LHCN-M2 (cell line): ENCODE results near the gene RMC1. TPM values are rescaled to one million over a fixed set of nuclear protein-coding genes. Genes with fewer than 3 reads are reported as not detected.
"Not testable (repeated sequence)": the region's sequence is repeated elsewhere in the genome, so short reads cannot be mapped to it uniquely, and the experiment has no call there.

Experiments used
- DNase-seq: peaks from one replicate; pipeline ENCODE4 v3.0.0-alpha.2; 2012; ENCODE audit warnings: low read depth
- total RNA-seq: library from RNA; depleted of rRNA; stranded (reverse); fragments of >200 nt; gene quantifications from 2 replicates; pipeline ENCODE4 v1.2.3, GENCODE V29; 2014

Gene RMC1
- total RNA-seq, 1 experiment from 2014 or later, result 27.4 TPM

GRCh38 chr18:23495723-23496440 is 7.4 kb upstream of the RMC1 start:
- no peak for DNase-seq

GRCh38 chr18:23498117-23498516 is 5.2 kb upstream of the RMC1 start:
- no peak for DNase-seq

DNA sequence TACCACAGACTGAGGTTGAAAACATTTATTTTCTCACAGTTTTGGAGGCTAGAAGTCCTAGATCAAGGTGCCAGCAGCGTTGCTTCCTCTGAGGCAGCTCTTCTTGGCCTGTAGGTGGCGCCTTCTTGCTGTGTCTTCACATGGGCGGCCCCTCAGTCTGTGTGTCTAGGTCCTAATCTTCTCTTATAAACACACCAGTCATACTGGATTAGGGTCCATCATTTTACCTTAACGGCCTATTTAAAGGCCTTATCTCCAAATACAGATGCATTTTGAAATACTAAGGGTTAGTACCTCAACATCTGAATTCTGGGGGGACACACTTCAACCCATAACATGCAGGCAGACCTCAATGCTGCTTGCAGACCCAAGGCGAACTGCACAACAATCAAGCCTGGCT is 4.4 kb upstream of the RMC1 start:
- peak; percentile 73 for DNase-seq

DNA sequence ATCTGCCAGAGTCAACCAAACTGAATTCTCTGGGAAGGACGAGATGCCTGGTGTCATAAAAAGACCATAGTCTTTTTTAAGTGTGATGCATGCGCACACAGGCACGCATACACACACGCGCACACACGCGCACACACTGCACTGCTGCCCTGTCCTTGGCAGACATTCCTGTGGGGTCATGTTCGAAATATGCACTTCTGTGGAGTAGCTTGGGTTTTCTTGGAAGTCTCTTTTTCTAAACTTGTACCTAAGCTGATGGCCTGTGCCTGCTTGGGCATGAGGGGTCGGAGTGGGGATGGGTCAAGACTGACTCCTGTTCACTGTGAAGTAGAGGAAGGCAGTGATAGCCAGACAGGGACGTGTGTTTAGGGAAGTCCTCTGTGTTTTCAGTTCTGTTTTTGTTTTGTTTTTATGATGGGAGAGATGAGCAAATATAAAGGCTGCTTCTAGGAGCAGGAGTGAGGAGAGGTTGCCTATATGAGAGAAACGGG is 4.0 kb upstream of the RMC1 start:
- peak; percentile 26 for DNase-seq

DNA sequence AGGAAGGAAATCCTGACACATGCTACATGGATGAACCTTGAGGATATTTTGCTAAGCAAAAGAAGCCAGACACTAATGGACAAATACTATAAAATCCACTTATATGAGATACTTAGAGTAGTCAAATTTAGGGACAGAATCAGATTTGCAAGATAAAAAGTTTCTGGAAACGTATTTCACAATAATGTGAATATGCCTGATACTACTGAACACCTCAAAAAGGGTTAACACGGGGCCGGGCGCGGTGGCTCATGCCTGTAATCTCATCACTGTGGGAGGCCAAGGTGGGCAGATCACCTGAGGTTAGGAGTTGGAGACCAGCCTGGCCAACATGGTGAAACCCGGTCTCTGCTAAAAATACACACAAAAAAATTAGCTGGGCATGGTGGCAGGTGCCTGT is 1.7 kb upstream of the RMC1 start:
- DNase-seq, result no peak

- DNase-seq, result no peak
Measured at GRCh38 chr18:23502516-23503037, 734 bp upstream of the RMC1 start.

DNA sequence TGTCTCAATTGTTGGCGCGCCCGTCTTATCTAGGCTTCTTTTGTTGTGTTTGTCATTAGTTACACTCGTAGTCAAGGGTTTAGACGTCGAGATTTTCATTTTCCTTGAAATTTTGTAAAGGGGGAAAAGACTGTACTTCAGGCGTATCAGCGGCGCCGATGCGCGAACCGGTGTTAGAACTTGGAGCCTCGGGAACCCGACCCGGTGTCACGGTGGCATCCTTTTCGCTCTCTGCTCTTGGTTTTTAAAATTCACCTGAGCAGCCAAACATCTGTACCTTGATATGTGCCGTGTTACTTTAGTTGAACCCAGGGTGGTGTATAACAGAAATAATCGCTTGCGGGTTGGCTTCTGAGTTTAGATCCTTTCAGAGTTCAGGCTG is 643 bp downstream of the RMC1 start:
- no peak for DNase-seq

- DNase-seq, result no peak
Measured at GRCh38 chr18:23504720-23505119, 1.4 kb downstream of the RMC1 start.

GRCh38 chr18:23506393-23506792 is 3.1 kb downstream of the RMC1 start:
- no peak for DNase-seq

GRCh38 chr18:23510923-23511322 is 7.6 kb downstream of the RMC1 start:
- DNase-seq, result not testable (repeated sequence)

GRCh38 chr18:23512216-23512615 is 8.9 kb downstream of the RMC1 start:
- DNase-seq, result not testable (repeated sequence)

DNA sequence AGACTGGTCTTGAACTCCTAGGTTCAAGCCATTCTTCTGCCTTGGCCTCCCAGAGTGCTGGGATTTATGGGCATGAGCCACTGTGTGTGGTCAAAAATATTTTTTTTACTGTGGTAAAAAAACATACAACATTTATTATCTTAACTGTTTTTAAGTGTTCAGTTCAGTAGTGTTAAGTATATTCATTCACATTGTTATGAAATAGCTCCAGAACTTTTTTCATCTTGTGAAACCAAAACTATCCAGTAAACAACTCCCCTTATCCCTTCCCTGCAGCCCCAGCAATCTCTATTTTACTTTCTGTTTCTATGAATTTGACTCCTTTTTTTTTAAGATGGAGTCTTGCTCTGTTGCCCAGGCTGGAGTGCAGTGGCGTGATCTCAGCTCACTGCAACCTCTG is 9.3 kb downstream of the RMC1 start:
- DNase-seq, result no peak

- DNase-seq, result peak; percentile 67
Measured at GRCh38 chr18:23515911-23516546, 12.7 kb downstream of the RMC1 start.

- no peak for DNase-seq
Measured at GRCh38 chr18:23519734-23520133, 16.4 kb downstream of the RMC1 start.

- no peak for DNase-seq
Measured at GRCh38 chr18:23521271-23521670, 18.0 kb downstream of the RMC1 start.

- DNase-seq, result no peak
Measured at GRCh38 chr18:23521907-23522306, 18.6 kb downstream of the RMC1 start.

DNA sequence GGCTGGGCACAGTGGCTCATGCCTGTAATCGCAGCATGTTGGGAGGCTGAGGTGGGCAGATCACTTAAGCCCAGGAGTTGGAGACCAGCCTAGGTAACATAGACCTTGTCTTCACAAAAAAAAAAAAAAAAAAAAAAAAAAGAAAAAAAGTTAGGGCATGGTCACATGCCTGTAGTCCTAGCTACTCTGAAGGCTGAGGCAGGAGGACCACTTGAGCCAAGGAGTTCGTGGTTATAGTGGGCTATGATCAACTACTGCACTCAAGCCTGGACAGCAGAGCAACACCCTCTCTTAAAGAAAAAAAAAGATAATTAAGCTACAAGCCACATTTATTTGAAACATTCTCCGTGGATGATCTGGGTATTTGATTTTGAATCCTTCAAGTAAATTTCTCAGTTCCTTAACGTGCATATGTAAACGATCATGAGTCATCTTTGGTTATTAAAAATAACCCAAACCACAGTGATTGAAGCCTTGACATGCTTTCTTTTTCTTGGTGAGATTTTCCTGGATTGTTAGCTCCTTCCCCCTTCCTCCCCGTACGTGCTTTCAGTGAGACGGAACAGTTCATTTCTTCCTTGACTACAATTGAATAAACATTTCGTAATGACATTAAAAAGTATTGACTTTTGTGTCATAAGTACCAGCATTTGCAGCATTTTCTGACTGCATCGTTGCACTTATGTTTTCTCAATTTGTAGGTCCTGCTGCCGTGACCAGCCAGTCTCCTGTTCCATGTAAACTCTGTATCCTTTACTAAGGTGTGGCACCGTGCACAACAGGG is 20.3 kb downstream of the RMC1 start:
- DNase-seq, result peak; percentile 54

GRCh38 chr18:23524213-23524707 is 20.9 kb downstream of the RMC1 start:
- DNase-seq, result no peak

GRCh38 chr18:23526501-23527063 is 23.3 kb downstream of the RMC1 start:
- DNase-seq, result no peak

DNA sequence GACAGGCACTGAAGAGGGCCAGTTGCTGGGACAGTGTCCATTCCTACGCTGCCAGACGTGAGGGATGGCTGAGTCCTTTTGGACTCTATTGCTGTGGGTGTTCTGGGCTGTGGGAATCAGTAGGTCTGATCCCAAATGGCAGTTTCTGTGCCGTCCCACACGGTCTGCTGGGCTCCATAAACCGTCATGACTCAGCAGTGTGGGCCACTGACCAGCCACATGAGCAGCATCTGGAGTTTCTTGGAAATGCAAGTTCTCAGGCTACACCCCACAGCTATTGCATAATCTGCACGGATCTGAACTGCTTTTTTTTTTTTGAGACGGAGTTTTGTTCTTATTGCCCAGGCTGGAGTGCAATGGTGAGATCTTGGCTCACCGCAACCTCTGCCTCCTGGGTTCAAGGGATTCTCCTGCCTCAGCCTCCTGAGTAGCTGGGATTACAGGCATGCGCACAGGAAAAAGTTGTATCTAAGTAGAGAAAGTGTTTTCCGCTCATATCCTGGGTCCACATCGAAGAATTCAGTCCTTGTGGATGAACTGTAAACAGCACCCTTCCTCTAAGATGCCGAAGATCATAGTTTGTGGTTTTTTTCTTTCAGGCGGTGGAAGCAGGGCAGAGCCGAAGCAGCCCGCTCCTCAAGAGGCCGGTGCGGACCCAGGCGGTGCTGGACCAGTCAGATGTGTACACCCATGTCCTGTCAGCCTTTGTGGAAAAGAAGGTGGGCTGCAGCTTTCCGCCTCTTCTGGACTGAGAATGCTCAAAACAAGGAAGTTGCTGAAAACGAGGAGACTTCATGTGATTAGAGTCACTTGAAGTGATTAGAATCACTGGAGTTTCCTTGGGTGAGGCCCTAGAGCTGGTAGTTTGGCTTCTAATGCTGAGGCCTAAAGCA is 25.5 kb downstream of the RMC1 start:
- peak; percentile 91 for DNase-seq

DNA sequence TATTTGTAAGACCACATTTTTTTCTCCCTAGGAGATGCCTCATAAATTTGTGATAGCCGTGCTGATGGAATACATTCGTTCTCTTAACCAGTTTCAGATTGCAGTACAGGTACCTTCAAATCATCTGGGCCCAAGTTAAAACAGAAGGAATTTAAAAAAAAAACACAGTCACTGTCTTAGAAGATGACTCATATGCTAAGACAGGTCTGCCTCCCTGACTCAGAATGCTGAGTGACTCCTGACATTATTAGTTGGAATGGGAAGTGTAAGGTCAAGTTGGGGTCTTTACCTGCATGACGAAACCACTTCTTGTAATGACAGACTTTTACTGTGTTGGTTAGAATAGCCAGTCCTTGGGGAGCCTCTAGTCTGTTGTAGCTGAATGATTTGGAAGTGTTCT is 26.3 kb downstream of the RMC1 start:
- DNase-seq, result peak; percentile 66
